Measurements from ENCODE around the gene TRAPPC2B. TPM values are rescaled to one million over a fixed set of nuclear protein-coding genes. Genes with fewer than 3 reads are reported as not detected.

TRAPPC2B gene
- polyA plus RNA-seq, 3 donors = 7.4 to 13.9 (median 11.5) TPM

- DNase-seq = no peak
- intact Hi-C loops (cut with micrococcal nuclease) = loop anchor here in 1 of 2 donors (10.0 kb wide), 1 partner anchor 111 kb away; the partner anchor contains the start of gene ZNF805
- Histone ChIP-seq H2AFZ (ENCODE audit: insufficient read depth, low read depth, low read length, poor library complexity, severe bottlenecking) (no peak overlapping the region), H3K4me1 (ENCODE audit: control insufficient read depth in 1 of 2, insufficient read depth in 2 of 2, low read length in 2 of 2) (peaks cover 12 to 15% of the 10 kb centered on the region in 2 donors), H3K9me3 (replicated peaks in 1 of 2; ENCODE audit: control insufficient read depth in 1 of 2, insufficient read depth in 1 of 2, low read length in 2 of 2) (peaks cover 73 to 80% of the 10 kb centered on the region in 2 donors), H3K27me3 (ENCODE audit: control insufficient read depth in 2 of 2, insufficient read depth in 2 of 2, low read length in 2 of 2) (no peaks in the 10 kb centered on the region), H3K79me2 (ENCODE audit: insufficient read depth, low read length) (peaks cover 16% of the 10 kb centered on the region), H3K4me3 (replicated peaks in 1 of 3; ENCODE audit: low read depth in 2 of 3, low read length in 3 of 3) (no peak overlapping the region), H3K4me2 (replicated peaks; ENCODE audit: extremely low read depth, low read length, poor library complexity, severe bottlenecking) (no peak overlapping the region), H3K27ac (ENCODE audit: low read depth in 1 of 2, low read length in 2 of 2) (no peak overlapping the region), H4K20me1 (ENCODE audit: insufficient read depth, low read length) (no peaks in the 10 kb centered on the region), H3K36me3 (replicated peaks in 1 of 2; ENCODE audit: control insufficient read depth in 1 of 2, insufficient read depth in 2 of 2, low read length in 2 of 2) (peaks cover 36 to 66% of the 10 kb centered on the region in 2 donors), H3K9ac (ENCODE audit: insufficient read depth, low read length, poor library complexity, severe bottlenecking) (no peak overlapping the region)
- peaks cover 58 to 71% of the 10 kb centered on the region in 2 donors for H3K36me3 Mint-ChIP-seq
- H3K4me3 Mint-ChIP-seq = no peak overlapping the region
- peaks cover 24% of the 10 kb centered on the region for H3K4me1 Mint-ChIP-seq
- no peak for TF ChIP-seq CTCF (IDR thresholded peaks at IDR 0.05)
- 100% methylated on average over 2 of the region's 4 CpGs for WGBS (ENCODE audit: insufficient coverage)
- H3K9me3 Mint-ChIP-seq = peaks cover 38 to 94% (median 78%) of the 10 kb centered on the region in 7 donors
- no peak overlapping the region for H3K27ac Mint-ChIP-seq
- H3K27me3 Mint-ChIP-seq (ENCODE audit: low read depth in 3 of 3) = peaks cover 0 to 2% (median 0%) of the 10 kb centered on the region in 3 donors
These were observed 7.4 kb upstream of the TRAPPC2B start for GRCh38 chr19:57355916-57356315.

GRCh38 chr19:57357406-57357805, 5.9 kb upstream of the TRAPPC2B start:
- no peak overlapping the region for H3K27ac ChIP-seq (ENCODE audit: low read depth in 1 of 2, low read length in 2 of 2)
- no peak overlapping the region for H2AFZ ChIP-seq (ENCODE audit: insufficient read depth, low read depth, low read length, poor library complexity, severe bottlenecking)
- no peak overlapping the region for H3K9ac ChIP-seq (ENCODE audit: insufficient read depth, low read length, poor library complexity, severe bottlenecking)
- H3K27me3 Mint-ChIP-seq (ENCODE audit: low read depth in 3 of 3) = peaks cover 1 to 4% (median 4%) of the 10 kb centered on the region in 3 donors
- no peak overlapping the region for H3K27ac Mint-ChIP-seq
- no peaks in the 10 kb centered on the region for H4K20me1 ChIP-seq (ENCODE audit: insufficient read depth, low read length)
- H3K9me3 ChIP-seq (replicated peaks in 1 of 2; ENCODE audit: control insufficient read depth in 1 of 2, insufficient read depth in 1 of 2, low read length in 2 of 2) = peaks cover 83 to 86% of the 10 kb centered on the region in 2 donors
- no peak for DNase-seq
- H3K36me3 Mint-ChIP-seq = peaks cover 61 to 71% of the 10 kb centered on the region in 2 donors
- H3K4me1 ChIP-seq (ENCODE audit: control insufficient read depth in 1 of 2, insufficient read depth in 2 of 2, low read length in 2 of 2) = peaks cover under 1 to 3% of the 10 kb centered on the region in 2 donors
- no peak overlapping the region for H3K4me3 Mint-ChIP-seq
- H3K4me1 Mint-ChIP-seq = peaks cover 11% of the 10 kb centered on the region
- H3K79me2 ChIP-seq (ENCODE audit: insufficient read depth, low read length) = peaks cover 4% of the 10 kb centered on the region
- H3K27me3 ChIP-seq (ENCODE audit: control insufficient read depth in 2 of 2, insufficient read depth in 2 of 2, low read length in 2 of 2) = no peaks in the 10 kb centered on the region
- peaks cover 36 to 66% of the 10 kb centered on the region in 2 donors for H3K36me3 ChIP-seq (replicated peaks in 1 of 2; ENCODE audit: control insufficient read depth in 1 of 2, insufficient read depth in 2 of 2, low read length in 2 of 2)
- H3K9me3 Mint-ChIP-seq = peaks cover 46 to 98% (median 86%) of the 10 kb centered on the region in 7 donors
- 100% methylated on average over 3 of the region's 5 CpGs for WGBS (ENCODE audit: insufficient coverage)
- TF ChIP-seq CTCF (IDR thresholded peaks at IDR 0.05) = no peak
- intact Hi-C loops (cut with micrococcal nuclease) = loop anchor here in 1 of 2 donors (10.0 kb wide), 1 partner anchor 113 kb away; the partner anchor contains the start of gene ZNF805
- H3K4me3 ChIP-seq (replicated peaks in 1 of 3; ENCODE audit: low read depth in 2 of 3, low read length in 3 of 3) = no peak overlapping the region
- no peak overlapping the region for H3K4me2 ChIP-seq (replicated peaks; ENCODE audit: extremely low read depth, low read length, poor library complexity, severe bottlenecking)

Data from CD14-positive monocyte (primary cell).